H7 (cell line): Measurements from ENCODE around the gene NETO2. TPM values are rescaled to one million over a fixed set of nuclear protein-coding genes. Genes with fewer than 3 reads are reported as not detected.

ENCODE experiments used
- DNase-seq: peaks from one replicate; pipeline ENCODE4 v3.0.0; 2012
- H3K27me3 ChIP-seq: 2 replicates; pipeline ENCODE4 v1.6.0; 2011; ENCODE audit warnings: mild to moderate bottlenecking, low read length; ENCODE audit not compliant: control insufficient read depth, insufficient read depth
- H3K36me3 ChIP-seq: replicated peaks from 2 replicates; pipeline ENCODE4 v1.5.1; 2011; ENCODE audit warnings: low read length; ENCODE audit not compliant: control insufficient read depth, insufficient read depth
- H3K4me3 ChIP-seq: 2 replicates; pipeline ENCODE4 v1.5.1; 2011; ENCODE audit warnings: low read depth, mild to moderate bottlenecking, control low read depth, low read length, moderate library complexity; ENCODE audit not compliant: insufficient read depth
- total RNA-seq: library from RNA; depleted of rRNA; stranded (reverse); fragments of >200 nt; shearing (Covaris generic); gene quantifications from 2 replicates; pipeline ENCODE4 v1.2.3, GENCODE V29; 2014; rRNA removed

The NETO2 gene
- total RNA-seq, 1 experiment from 2014 or later: 38.2 TPM

DNA sequence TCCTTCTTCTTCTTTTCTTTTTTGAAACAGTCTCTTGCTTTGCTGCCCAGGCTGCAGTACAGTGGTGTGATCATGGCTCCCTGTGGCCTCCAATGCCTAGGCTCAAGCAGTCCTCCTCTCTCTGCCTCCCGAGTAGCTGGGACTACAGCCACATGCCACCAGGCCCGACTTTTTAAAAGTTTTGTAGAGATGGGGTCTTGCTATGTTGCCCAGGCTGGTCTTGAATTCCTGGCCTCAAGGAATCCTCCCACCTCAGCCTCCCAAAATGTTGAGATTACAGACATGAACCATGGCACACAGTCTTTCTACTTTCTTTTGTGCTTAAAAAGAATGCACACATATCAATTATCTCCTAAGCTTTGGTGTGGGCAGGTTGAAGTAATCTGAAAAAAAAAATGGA lies 109.3 kb downstream of the NETO2 start:
- peaks cover 12% of the 10 kb centered on the region for H3K27me3 ChIP-seq
- no peak overlapping the region for H3K4me3 ChIP-seq
- H3K36me3 ChIP-seq: no peaks in the 10 kb centered on the region
- DNase-seq: no peak

DNA sequence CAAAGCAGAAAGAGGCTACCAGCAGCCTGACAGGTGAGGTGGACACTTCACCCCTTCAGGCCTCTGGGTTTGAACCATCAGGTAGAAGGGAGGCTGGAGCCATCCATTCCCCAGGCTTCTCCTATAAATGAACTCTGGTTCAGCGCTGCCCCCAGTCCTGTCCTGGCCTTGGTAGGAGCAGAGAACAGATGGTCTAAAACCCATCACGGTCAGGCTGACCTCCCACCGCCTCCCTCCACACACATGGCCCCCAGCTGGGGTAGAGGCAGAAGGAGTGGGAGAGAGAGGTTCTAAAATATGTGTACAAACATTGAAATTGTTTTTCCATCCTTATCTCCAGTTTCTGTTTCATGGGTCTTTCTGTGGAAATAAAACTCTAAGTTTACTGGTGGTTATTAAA lies 110.6 kb downstream of the NETO2 start:
- DNase-seq: no peak
- H3K27me3 ChIP-seq: peaks cover 9% of the 10 kb centered on the region
- no peaks in the 10 kb centered on the region for H3K36me3 ChIP-seq
- H3K4me3 ChIP-seq: no peak overlapping the region

DNA sequence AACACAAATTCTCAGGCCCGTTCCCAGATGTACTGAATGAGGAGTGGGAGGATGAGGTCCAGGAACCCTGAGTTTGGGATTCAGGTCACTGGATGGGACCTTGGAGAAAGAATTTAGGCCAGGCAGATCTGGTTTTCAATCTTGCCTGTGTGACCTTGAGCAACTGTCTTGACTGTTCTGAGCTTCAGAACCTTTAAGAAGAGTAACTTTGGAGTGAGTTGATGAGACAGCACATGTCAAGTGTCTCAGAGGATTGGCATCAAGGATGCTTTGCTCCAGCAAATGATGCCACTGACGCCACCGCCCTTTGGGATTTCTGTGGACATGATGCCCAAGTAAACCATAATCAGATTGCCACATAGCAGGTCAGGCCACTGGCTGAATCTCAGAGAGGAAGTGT lies 114.0 kb downstream of the NETO2 start:
- no peak for DNase-seq
- Histone ChIP-seq H3K36me3 (no peaks in the 10 kb centered on the region), H3K27me3 (no peaks in the 10 kb centered on the region), H3K4me3 (no peak overlapping the region)

DNA sequence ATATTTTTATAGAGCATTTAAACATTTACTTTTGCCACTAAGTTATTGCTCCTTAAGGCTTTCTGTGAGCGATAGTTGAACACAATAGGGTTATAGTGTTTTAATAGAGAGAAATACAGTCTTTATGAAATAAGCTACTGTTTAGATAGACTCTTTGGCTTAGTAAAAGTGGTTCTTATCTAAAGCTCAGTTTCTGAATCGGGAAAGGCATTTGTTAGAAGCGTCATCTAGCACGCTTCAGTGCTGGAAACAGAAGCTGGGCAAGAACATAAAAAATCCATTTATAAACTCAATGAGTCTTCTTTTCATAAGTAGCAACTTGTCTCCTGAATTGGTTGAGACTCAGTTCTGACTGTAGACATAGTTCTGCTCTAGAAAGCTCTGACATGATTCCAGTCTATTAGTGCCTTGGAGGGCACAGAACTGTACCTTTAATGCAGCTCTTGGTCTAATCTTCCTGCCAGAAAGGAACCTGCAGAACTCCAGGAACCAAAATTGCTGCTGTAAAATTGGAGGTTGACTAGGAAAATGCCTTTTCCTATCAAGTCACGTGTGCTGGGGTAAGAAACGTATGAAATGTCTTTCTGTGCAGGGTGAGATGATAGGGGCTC lies 114.9 kb downstream of the NETO2 start:
- no peak for DNase-seq

More for the DNA sequence above, 114.9 kb downstream of the NETO2 start:
- Histone ChIP-seq H3K36me3 (no peaks in the 10 kb centered on the region), H3K4me3 (no peak overlapping the region), H3K27me3 (no peaks in the 10 kb centered on the region)

Other genes with a start within 250 kb of the NETO2 start
- gene DNAJA2, start 170.3 kb downstream of the NETO2 start, total RNA-seq: 91.6 and 129 TPM in 2 replicates